MM.1S (cell line): ENCODE results near the gene LRRC15.

Experiments used
- DNase-seq: peaks from one replicate; pipeline ENCODE4 v3.0.0-alpha.2; 2015
- H2AFZ ChIP-seq: fragments of 300-600 bp; sonication (generic); 2 replicates; pipeline ENCODE4 v1.6.0; 2016; ENCODE audit warnings: antibody characterized with exemption, low read length
- H3F3A ChIP-seq: fragments of 300-600 bp; sonication (generic); 2 replicates; pipeline ENCODE4 v1.6.1; 2016; ENCODE audit warnings: mild to moderate bottlenecking, antibody characterized with exemption, low read length, moderate library complexity, mixed read lengths; ENCODE audit not compliant: insufficient read depth
- H3K27ac ChIP-seq: fragments of 300-600 bp; sonication (generic); 2 replicates; pipeline ENCODE4 v1.5.1; 2016; ENCODE audit warnings: mild to moderate bottlenecking, low read length
- H3K27me3 ChIP-seq: fragments of 300-600 bp; sonication (generic); replicated peaks from 2 replicates; pipeline ENCODE4 v1.6.0; 2016; ENCODE audit warnings: low read length; ENCODE audit not compliant: insufficient read depth
- H3K36me3 ChIP-seq: fragments of 300-600 bp; sonication (generic); replicated peaks from 2 replicates; pipeline ENCODE4 v1.6.1; 2016; ENCODE audit warnings: mild to moderate bottlenecking, low read length, mixed read lengths; ENCODE audit not compliant: insufficient read depth
- H3K4me1 ChIP-seq: fragments of 300-600 bp; sonication (generic); 2 replicates; pipeline ENCODE4 v1.6.1; 2016; ENCODE audit warnings: low read length, mixed read lengths
- H3K4me2 ChIP-seq: fragments of 300-600 bp; sonication (generic); 2 replicates; pipeline ENCODE4 v1.6.0; 2016; ENCODE audit warnings: low read depth, low read length
- H3K4me3 ChIP-seq: fragments of 300-600 bp; sonication (generic); 2 replicates; pipeline ENCODE4 v1.5.1; 2016; ENCODE audit warnings: low read length, mixed read lengths
- H3K79me2 ChIP-seq: fragments of 300-600 bp; sonication (generic); 2 replicates; pipeline ENCODE4 v1.6.1; 2016; ENCODE audit warnings: mixed run types, low read length, mixed read lengths
- H3K9ac ChIP-seq: fragments of 300-600 bp; sonication (generic); 2 replicates; pipeline ENCODE4 v1.6.1; 2016; ENCODE audit warnings: low read length, mixed read lengths
- H3K9me2 ChIP-seq: fragments of 300-600 bp; sonication (generic); replicated peaks from 2 replicates; pipeline ENCODE4 v1.6.1; 2016; ENCODE audit warnings: mild to moderate bottlenecking, low read length, mixed read lengths; ENCODE audit not compliant: insufficient read depth
- H3K9me3 ChIP-seq: fragments of 300-600 bp; sonication (generic); replicated peaks from 2 replicates; pipeline ENCODE4 v1.6.1; 2016; ENCODE audit warnings: mild to moderate bottlenecking, low read length, mixed read lengths; ENCODE audit not compliant: insufficient read depth
- H4K20me1 ChIP-seq: fragments of 300-600 bp; sonication (generic); 2 replicates; pipeline ENCODE4 v1.6.1; 2016; ENCODE audit warnings: mild to moderate bottlenecking, low read length, moderate library complexity, mixed read lengths; ENCODE audit not compliant: insufficient read depth
- EZH2 ChIP-seq: fragments of 300-600 bp; sonication (generic); optimal IDR thresholded peaks from 2 replicates; pipeline ENCODE3; 2017; ENCODE audit warnings: low read depth, mild to moderate bottlenecking, antibody characterized with exemption, low read length, mixed read lengths
- EZH2phosphoT487 ChIP-seq: fragments of 300-600 bp; sonication (generic); IDR thresholded peaks from 2 replicates; pipeline ENCODE4 v1.6.1; 2018; ENCODE audit warnings: antibody characterized with exemption, low read length
- TF ChIP-seq, protein P1 (sequence below): fragments of 300-600 bp; sonication (generic); IDR thresholded peaks from 2 replicates; pipeline ENCODE4 v1.5.1; 2016; ENCODE audit warnings: antibody characterized with exemption, low read length, mixed read lengths

LRRC15 gene

DNA sequence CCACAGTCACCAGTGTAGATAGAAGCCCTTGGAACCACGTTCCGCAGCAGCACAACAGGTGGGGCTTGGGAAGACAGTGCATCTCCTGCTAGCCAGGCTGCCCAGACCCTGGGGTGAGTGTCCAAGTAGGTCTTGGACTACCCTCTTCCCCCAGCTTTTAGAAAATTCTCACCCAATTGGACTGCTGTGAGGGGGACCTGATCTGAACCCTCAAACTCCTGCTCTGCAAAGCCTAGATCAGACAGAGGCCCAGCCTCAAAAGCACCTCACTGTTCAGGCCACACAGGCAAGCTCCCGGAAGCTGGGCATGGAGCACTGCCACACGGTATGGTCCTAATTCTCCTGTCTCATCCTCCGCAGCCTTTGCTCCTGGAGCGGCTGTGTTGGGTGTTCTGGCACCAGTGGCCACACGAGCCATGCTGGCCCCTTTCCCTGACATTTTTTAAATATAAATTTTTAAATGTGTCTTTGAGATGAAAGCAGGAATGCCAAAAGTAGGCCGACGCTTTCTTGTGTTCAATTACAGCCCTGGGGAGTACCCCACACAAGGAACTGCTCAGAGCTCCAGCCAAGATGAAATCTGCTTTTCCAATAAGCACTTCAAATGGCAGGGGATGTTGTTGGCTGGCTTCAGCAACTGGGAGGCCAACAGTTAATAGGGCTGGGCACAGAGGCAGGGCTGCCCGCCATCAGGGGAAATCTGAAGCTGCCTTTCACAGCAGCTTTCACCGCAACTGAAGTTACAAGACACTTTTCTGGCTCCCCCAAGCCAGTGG is 59.3 kb downstream of the LRRC15 start:
- H3F3A ChIP-seq, result peaks cover 32% of the 10 kb centered on the region
- H3K27me3 ChIP-seq, result no peaks in the 10 kb centered on the region
- H3K9me2 ChIP-seq, result no peaks in the 10 kb centered on the region
- H4K20me1 ChIP-seq, result no peaks in the 10 kb centered on the region
- H3K9me3 ChIP-seq, result no peaks in the 10 kb centered on the region
- H3K27ac ChIP-seq, result no peak overlapping the region
- H2AFZ ChIP-seq, result no peak overlapping the region
- no peak overlapping the region for H3K4me3 ChIP-seq
- no peaks in the 10 kb centered on the region for H3K36me3 ChIP-seq
- TF ChIP-seq EZH2, result no peak
- TF ChIP-seq, protein P1, sequence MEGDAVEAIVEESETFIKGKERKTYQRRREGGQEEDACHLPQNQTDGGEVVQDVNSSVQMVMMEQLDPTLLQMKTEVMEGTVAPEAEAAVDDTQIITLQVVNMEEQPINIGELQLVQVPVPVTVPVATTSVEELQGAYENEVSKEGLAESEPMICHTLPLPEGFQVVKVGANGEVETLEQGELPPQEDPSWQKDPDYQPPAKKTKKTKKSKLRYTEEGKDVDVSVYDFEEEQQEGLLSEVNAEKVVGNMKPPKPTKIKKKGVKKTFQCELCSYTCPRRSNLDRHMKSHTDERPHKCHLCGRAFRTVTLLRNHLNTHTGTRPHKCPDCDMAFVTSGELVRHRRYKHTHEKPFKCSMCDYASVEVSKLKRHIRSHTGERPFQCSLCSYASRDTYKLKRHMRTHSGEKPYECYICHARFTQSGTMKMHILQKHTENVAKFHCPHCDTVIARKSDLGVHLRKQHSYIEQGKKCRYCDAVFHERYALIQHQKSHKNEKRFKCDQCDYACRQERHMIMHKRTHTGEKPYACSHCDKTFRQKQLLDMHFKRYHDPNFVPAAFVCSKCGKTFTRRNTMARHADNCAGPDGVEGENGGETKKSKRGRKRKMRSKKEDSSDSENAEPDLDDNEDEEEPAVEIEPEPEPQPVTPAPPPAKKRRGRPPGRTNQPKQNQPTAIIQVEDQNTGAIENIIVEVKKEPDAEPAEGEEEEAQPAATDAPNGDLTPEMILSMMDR, result no peak
- no peaks in the 10 kb centered on the region for H3K79me2 ChIP-seq
- no peak overlapping the region for H3K4me2 ChIP-seq
- H3K9ac ChIP-seq, result no peak overlapping the region
- H3K4me1 ChIP-seq, result peaks cover 44% of the 10 kb centered on the region
- DNase-seq, result no peak

DNA sequence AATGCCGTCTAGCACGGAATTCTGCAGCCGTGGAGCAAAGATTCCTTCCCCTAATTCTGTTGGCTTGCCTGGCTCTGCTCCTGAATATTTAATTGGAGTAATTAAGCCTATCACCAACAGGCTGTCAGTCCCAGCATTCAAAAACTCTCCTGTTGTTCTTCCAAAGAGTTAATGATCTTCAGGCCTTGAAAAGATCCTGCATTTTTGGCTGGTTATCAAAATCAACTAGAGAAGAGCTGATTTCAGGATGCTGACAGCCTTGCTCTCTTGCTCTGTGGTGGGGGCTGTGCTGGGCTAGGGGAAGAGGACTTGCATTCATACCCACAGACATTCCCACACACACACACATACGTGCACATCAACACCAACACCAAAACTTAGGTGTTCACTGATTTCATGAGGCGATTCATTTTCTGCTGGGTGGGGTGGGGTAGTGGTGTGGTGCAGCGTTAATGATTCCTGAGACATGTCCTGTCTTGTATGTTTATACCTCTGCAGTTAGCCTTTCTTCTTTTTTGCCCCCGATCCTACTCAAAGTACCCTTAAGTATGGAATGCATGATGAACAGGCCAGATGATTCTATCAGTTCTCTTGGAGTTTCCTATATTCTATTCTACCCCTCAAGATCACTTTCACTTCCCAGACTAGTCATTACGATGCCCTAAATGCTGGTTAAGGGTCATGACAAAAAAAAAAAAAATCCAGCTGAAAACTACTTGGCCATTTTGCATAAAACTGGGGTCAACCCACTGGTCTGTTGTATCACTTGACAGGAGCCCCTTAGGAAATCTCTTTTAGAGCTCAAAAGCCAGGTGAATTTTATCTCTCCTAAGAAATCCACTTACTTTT is 60.7 kb downstream of the LRRC15 start:
- no peaks in the 10 kb centered on the region for H3K9me3 ChIP-seq
- no peaks in the 10 kb centered on the region for H3K9me2 ChIP-seq
- H3F3A ChIP-seq, result peaks cover 35% of the 10 kb centered on the region
- H3K4me2 ChIP-seq, result peak overlapping the region; percentile 94; the same call in 1 of the 2 replicates
- H3K27ac ChIP-seq, result peak overlapping the region; percentile 96; the same call in 1 of the 2 replicates
- H3K9ac ChIP-seq, result no peak overlapping the region
- H3K4me1 ChIP-seq, result peaks cover 51% of the 10 kb centered on the region
- H3K4me3 ChIP-seq, result no peak overlapping the region
- H3K79me2 ChIP-seq, result no peaks in the 10 kb centered on the region
- H4K20me1 ChIP-seq, result no peaks in the 10 kb centered on the region
- no peaks in the 10 kb centered on the region for H3K27me3 ChIP-seq
- TF ChIP-seq, protein P1, result no peak
- TF ChIP-seq EZH2phosphoT487 (no peak), EZH2 (no peak)
- DNase-seq, result no peak
- H3K36me3 ChIP-seq, result no peaks in the 10 kb centered on the region
- 0 out of 2 replicates have a peak overlapping the region, but pooled peaks have one; percentile 3 for H2AFZ ChIP-seq

DNA sequence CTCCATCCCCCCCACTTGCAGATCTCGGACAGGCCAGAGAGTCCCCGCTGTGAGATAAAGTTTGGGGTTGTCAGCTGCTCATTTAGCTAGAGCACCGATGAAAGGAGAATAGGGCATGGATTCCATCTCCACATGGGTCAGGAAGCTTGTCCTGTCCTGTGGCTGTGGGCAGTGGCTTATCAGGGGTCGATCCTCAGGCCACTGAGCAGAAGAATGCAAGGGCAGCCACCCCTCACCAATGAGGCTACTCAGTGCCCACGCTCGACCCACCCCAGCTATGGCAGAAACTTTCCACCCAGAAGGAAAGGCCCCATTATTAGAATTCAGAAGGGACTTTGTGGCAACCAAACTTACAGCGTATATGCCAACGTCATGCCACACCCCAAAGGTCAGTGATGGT is 61.7 kb downstream of the LRRC15 start:
- DNase-seq, result no peak
- H3K4me2 ChIP-seq, result peak overlapping the region; percentile 94
- H3K4me1 ChIP-seq, result peaks cover 51% of the 10 kb centered on the region

More for the DNA sequence above, 61.7 kb downstream of the LRRC15 start:
- TF ChIP-seq, protein P1, result no peak
- TF ChIP-seq EZH2, result no peak
- TF ChIP-seq EZH2phosphoT487, result no peak
- Histone ChIP-seq H3K9ac (peak overlapping the region; percentile 85), H3K9me3 (no peaks in the 10 kb centered on the region), H3F3A (peaks cover 35% of the 10 kb centered on the region), H3K79me2 (no peaks in the 10 kb centered on the region), H2AFZ (peak overlapping the region; percentile 3; the same call in 1 of the 2 replicates), H3K4me3 (peak overlapping the region; percentile 47; the same call in 1 of the 2 replicates), H3K27me3 (no peaks in the 10 kb centered on the region), H3K9me2 (no peaks in the 10 kb centered on the region), H3K27ac (peak overlapping the region; percentile 96), H3K36me3 (no peaks in the 10 kb centered on the region), H4K20me1 (no peaks in the 10 kb centered on the region)
